T-cell (primary cell): ENCODE measurements around the gene SETDB2. TPM values are rescaled to one million over a fixed set of nuclear protein-coding genes. Genes with fewer than 3 reads are reported as not detected.

ENCODE experiments used
- ATAC-seq, 4 experiments: fragments of 200-7000 bp in 3 of 4; fragments of 150-1000 bp in 1 of 4; cut with Tn5 transposase; replicated peaks in 1 of 4; 1 replicate in 3 of 4; 2 replicates in 1 of 4; pipeline ENCODE4 v1.10.0; 2021; ENCODE audit warnings: moderate library complexity in 3 of 4, mild to moderate bottlenecking in 2 of 4, moderate number of reproducible peaks in 1 of 4
- CTCF ChIA-PET, 2 donors: fragments of 300-600 bp; sonication (Branson Sonifier 250); formaldehyde crosslinking; loops; one replicate each; lab custom pipeline; 2022; ENCODE audit warnings: antibody characterized with exemption in 2 of 2; lab: Charles Lee
- POLR2A ChIA-PET, 2 donors: fragments of 300-600 bp; sonication (Branson Sonifier 250); formaldehyde crosslinking; loops; one replicate each; lab custom pipeline; 2022; ENCODE audit warnings: antibody characterized with exemption in 2 of 2; lab: Charles Lee
- DNase-seq, 35 experiments: peaks; one replicate each; pipeline versions ENCODE4 v3.0.0 to v3.0.0-alpha.2; 2013 to 2023
- H3K27ac ChIP-seq: one replicate; pipeline ENCODE4 v1.5.1; 2013; ENCODE audit warnings: low read length
- H3K27me3 ChIP-seq, 2 experiments: replicated peaks in 1 of 2; 1 replicate in 1 of 2; 2 replicates in 1 of 2; pipeline versions ENCODE4 v1.6.1 to v1.7.0; 2013; ENCODE audit warnings: low read length in 1 of 2, mixed read lengths in 1 of 2; ENCODE audit not compliant: control insufficient read depth in 2 of 2, insufficient read depth in 2 of 2; ENCODE audit errors: extremely low read depth in 1 of 2
- H3K36me3 ChIP-seq, 2 donors: 1 replicate in 1 of 2; 2 replicates in 1 of 2; pipeline versions ENCODE4 v1.6.1 to v1.7.0; 2013; ENCODE audit warnings: low read length in 1 of 2; ENCODE audit not compliant: control insufficient read depth in 2 of 2, insufficient read depth in 1 of 2; ENCODE audit errors: extremely low read depth in 1 of 2
- H3K4me1 ChIP-seq, 2 experiments: 1 replicate in 1 of 2; 2 replicates in 1 of 2; pipeline versions ENCODE4 v1.6.1 to v1.7.0; 2013; ENCODE audit warnings: low read length in 2 of 2, mixed read lengths in 1 of 2; ENCODE audit not compliant: insufficient read depth in 2 of 2, control insufficient read depth in 1 of 2; ENCODE audit errors: extremely low read depth in 1 of 2
- H3K4me3 ChIP-seq, 2 donors: 1 replicate in 1 of 2; 2 replicates in 1 of 2; pipeline versions ENCODE4 v1.5.1 to v1.7.0; 2013; ENCODE audit warnings: mild to moderate bottlenecking in 2 of 2, low read length in 1 of 2, moderate library complexity in 1 of 2; ENCODE audit not compliant: control insufficient read depth in 1 of 2; ENCODE audit errors: extremely low read depth in 1 of 2
- H3K9me3 ChIP-seq: 2 replicates; pipeline ENCODE4 v1.7.0; 2013
- H3K27ac Mint-ChIP-seq, 2 donors: one replicate each; pipeline ENCODE4 v1.8.0; 2020 to 2021; ENCODE audit warnings: mild to moderate bottlenecking in 2 of 2, mixed read lengths in 2 of 2
- H3K27me3 Mint-ChIP-seq, 2 donors: one replicate each; pipeline ENCODE4 v1.8.0; 2021 to 2022; ENCODE audit warnings: mixed read lengths in 2 of 2
- H3K36me3 Mint-ChIP-seq: one replicate; pipeline ENCODE4 v1.8.0; 2021; ENCODE audit warnings: mixed read lengths
- H3K4me1 Mint-ChIP-seq, 3 donors: one replicate each; pipeline ENCODE4 v1.8.0; 2020 to 2022; ENCODE audit warnings: mixed read lengths in 3 of 3, mild to moderate bottlenecking in 1 of 3
- H3K4me3 Mint-ChIP-seq, 3 donors: one replicate each; pipeline ENCODE4 v1.8.0; 2020 to 2022; ENCODE audit warnings: mild to moderate bottlenecking in 3 of 3, mixed read lengths in 3 of 3, moderate library complexity in 3 of 3
- H3K9me3 Mint-ChIP-seq, 3 donors: one replicate each; pipeline ENCODE4 v1.8.0; 2020 to 2022; ENCODE audit warnings: mixed read lengths in 3 of 3
- WGBS: methylation state at CpG from one replicate; pipeline ENCODE4 v1.1.5; 2013; ENCODE audit warnings: missing lambda C conversion rate; ENCODE audit not compliant: insufficient coverage; 5-methylcytosine and 5-hydroxymethylcytosine counted together
- total RNA-seq, 35 experiments: library from RNA in 6 of 35; stranded (reverse) in 6 of 35; fragments of 120-200 nt in 1 of 35; gene quantifications; one replicate each; pipeline versions ENCODE4 v1.2.1 to v1.2.4 and lab custom pipeline; 2013 to 2026

The SETDB2 gene
- total RNA-seq, 5 donors from 2014 or later (not counting 1 experiment from before 2014, with no cell fraction given), result 20.0 to 22.2 (median 21.1) TPM

DNA sequence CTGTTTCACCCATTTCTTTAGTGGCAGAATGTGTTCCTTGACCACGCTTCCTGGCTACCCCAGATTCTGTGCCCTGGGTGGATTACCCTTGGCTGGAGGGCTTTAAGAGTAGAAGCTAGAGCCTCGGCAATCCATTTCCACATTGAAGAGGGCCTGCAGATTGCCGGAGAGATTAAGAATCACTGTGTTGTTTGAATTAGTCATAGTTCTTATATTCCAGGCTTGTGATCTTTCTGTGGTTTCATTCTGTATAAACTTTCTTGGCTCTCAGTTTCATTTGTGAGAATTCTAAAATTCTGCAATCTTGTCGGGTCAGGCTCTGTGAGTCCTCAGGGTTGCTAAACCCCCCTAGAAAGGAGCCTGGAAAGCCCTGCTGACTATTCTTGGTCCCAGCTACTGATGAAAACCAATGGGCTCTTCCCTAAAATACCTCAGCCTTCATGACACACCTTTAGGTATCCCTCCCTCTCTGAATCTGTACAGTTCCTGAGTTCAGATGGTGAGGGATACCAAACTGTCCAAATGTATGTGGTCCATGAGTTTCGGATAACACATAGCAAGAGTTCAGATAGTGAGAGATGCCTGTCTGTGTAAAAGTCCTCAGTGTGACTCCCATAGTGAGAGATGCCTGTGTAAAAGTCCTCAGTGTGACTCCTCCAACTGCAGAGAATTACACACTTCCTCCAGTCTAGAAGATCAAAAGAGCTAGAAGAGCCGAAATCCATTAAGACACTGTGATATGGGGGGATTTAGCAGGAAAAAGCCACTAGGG lies 56.0 kb downstream of the SETDB2 start:
- Mint-ChIP-seq H3K27me3 (no peaks in the 10 kb centered on the region), H3K4me1 (peaks cover 52 to 62% (median 59%) of the 10 kb centered on the region in 3 donors), H3K4me3 (peak overlapping the region in 1 of 3 donors; percentile 26), H3K36me3 (peaks cover 45% of the 10 kb centered on the region), H3K27ac (peak overlapping the region; percentile 83 to 96), H3K9me3 (no peaks in the 10 kb centered on the region)
- H3K27me3 ChIP-seq, result no peaks in the 10 kb centered on the region
- DNase-seq, result peak in 1 of 35 experiments; percentile 13
- WGBS, result 40% methylated on average over 1 of the region's 6 CpGs
- CTCF ChIA-PET, result no interaction called here
- H3K36me3 ChIP-seq, result peaks cover 0 to 21% of the 10 kb centered on the region in 2 donors
- H3K4me3 ChIP-seq, result no peak overlapping the region
- H3K27ac ChIP-seq, result peak overlapping the region; percentile 47
- POLR2A ChIA-PET, result interaction anchor here (0.6 to 0.7 kb wide), 3 partner anchors 8 to 389 kb away, joined by 3 to 14 read pairs (median 4); no protein-coding TSS in a partner anchor
- no peaks in the 10 kb centered on the region for H3K9me3 ChIP-seq
- no peak for ATAC-seq
- H3K4me1 ChIP-seq, result peaks cover 0 to 38% of the 10 kb centered on the region in 2 experiments

GRCh38 chr13:49502954-49503353 lies 58.9 kb downstream of the SETDB2 start:
- POLR2A ChIA-PET, result interaction anchor here in 1 of 2 donors (0.6 kb wide), 1 partner anchor 1543 kb away, joined by 4 read pairs; no protein-coding TSS in a partner anchor
- ATAC-seq (no peak), DNase-seq (no peak)
- CTCF ChIA-PET, result no interaction called here
- WGBS, result 88% methylated on average over 9 of the region's 9 CpGs
- Mint-ChIP-seq H3K9me3 (peaks cover 0 to 3% (median 0%) of the 10 kb centered on the region in 3 donors), H3K27ac (peak overlapping the region; percentile 4 to 52), H3K27me3 (no peaks in the 10 kb centered on the region), H3K4me3 (no peak overlapping the region), H3K36me3 (peaks cover 52% of the 10 kb centered on the region), H3K4me1 (peaks cover 54 to 58% (median 57%) of the 10 kb centered on the region in 3 donors)
- Histone ChIP-seq H3K4me1 (peaks cover 0 to 17% of the 10 kb centered on the region in 2 experiments), H3K36me3 (peaks cover 0 to 33% of the 10 kb centered on the region in 2 donors), H3K4me3 (no peak overlapping the region), H3K27ac (no peak overlapping the region), H3K9me3 (no peaks in the 10 kb centered on the region), H3K27me3 (no peaks in the 10 kb centered on the region)

GRCh38 chr13:49503951-49504350 lies 59.9 kb downstream of the SETDB2 start:
- DNase-seq (no peak), ATAC-seq (no peak)
- H3K9me3 Mint-ChIP-seq, result peaks cover 0 to 3% (median 0%) of the 10 kb centered on the region in 3 donors
- Histone ChIP-seq H3K4me3 (no peak overlapping the region), H3K9me3 (no peaks in the 10 kb centered on the region), H3K27me3 (no peaks in the 10 kb centered on the region), H3K4me1 (peaks cover 0 to 15% of the 10 kb centered on the region in 2 experiments), H3K27ac (no peak overlapping the region), H3K36me3 (peaks cover 0 to 34% of the 10 kb centered on the region in 2 donors)
- no peak overlapping the region for H3K4me3 Mint-ChIP-seq
- 80% methylated on average over 1 of the region's 3 CpGs for WGBS
- POLR2A ChIA-PET, result no interaction called here
- H3K4me1 Mint-ChIP-seq, result peaks cover 44 to 48% (median 48%) of the 10 kb centered on the region in 3 donors
- peaks cover 47% of the 10 kb centered on the region for H3K36me3 Mint-ChIP-seq
- no peak overlapping the region for H3K27ac Mint-ChIP-seq
- H3K27me3 Mint-ChIP-seq, result no peaks in the 10 kb centered on the region
- CTCF ChIA-PET, result no interaction called here

GRCh38 chr13:49512578-49512977 lies 68.5 kb downstream of the SETDB2 start:
- no CpG with 5 or more reads among the region's 2 CpGs for WGBS
- ChIA-PET POLR2A (interaction anchor here in 1 of 2 donors (0.5 kb wide), 1 partner anchor 64 kb away, joined by 4 read pairs; no protein-coding TSS in a partner anchor), CTCF (interaction anchor here in 1 of 2 donors (0.6 kb wide), 1 partner anchor 48 kb away, joined by 5 read pairs; no protein-coding TSS in a partner anchor)
- peaks cover 27 to 37% (median 34%) of the 10 kb centered on the region in 3 donors for H3K4me1 Mint-ChIP-seq
- ATAC-seq (no peak), DNase-seq (no peak)
- H3K27ac Mint-ChIP-seq, result peak overlapping the region; percentile 29 to 62
- no peak overlapping the region for H3K27ac ChIP-seq
- no peak overlapping the region for H3K4me3 ChIP-seq
- H3K4me3 Mint-ChIP-seq, result no peak overlapping the region
- H3K36me3 Mint-ChIP-seq, result peaks cover 65% of the 10 kb centered on the region
- H3K9me3 ChIP-seq, result no peaks in the 10 kb centered on the region
- peaks cover 8 to 55% of the 10 kb centered on the region in 2 donors for H3K36me3 ChIP-seq
- H3K27me3 Mint-ChIP-seq, result no peaks in the 10 kb centered on the region
- no peaks in the 10 kb centered on the region for H3K9me3 Mint-ChIP-seq
- no peaks in the 10 kb centered on the region for H3K4me1 ChIP-seq
- H3K27me3 ChIP-seq, result no peaks in the 10 kb centered on the region

DNA sequence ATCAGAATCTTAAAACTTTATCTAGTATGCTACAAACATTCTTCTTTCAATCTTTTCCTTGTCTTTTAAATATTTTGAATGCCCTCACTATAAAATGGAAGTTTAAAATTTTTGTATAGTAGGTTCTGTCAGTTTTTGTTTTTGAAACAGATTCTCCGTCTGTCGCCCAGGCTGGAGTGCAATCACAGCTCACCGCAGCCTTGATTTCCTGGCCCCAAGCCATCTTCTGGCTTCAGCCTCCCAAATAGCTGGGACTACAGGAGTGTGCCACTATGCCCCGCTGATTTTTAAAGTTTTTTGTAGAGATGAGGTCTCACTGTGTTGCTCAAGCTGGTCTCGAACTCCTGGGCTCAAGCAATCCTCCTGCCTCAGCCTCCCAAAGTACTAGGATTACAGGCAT lies 72.4 kb downstream of the SETDB2 start:
- H3K27me3 Mint-ChIP-seq, result no peaks in the 10 kb centered on the region
- Histone ChIP-seq H3K36me3 (peaks cover 8 to 73% of the 10 kb centered on the region in 2 donors), H3K4me1 (no peaks in the 10 kb centered on the region), H3K4me3 (no peak overlapping the region), H3K27ac (no peak overlapping the region), H3K27me3 (no peaks in the 10 kb centered on the region), H3K9me3 (no peaks in the 10 kb centered on the region)
- H3K9me3 Mint-ChIP-seq, result no peaks in the 10 kb centered on the region
- ATAC-seq (no peak), DNase-seq (no peak)
- H3K27ac Mint-ChIP-seq, result peak overlapping the region in 1 of 2 donors; percentile 24
- no peak overlapping the region for H3K4me3 Mint-ChIP-seq
- peaks cover 14 to 23% (median 23%) of the 10 kb centered on the region in 3 donors for H3K4me1 Mint-ChIP-seq
- POLR2A ChIA-PET, result interaction anchor here in 1 of 2 donors (0.8 kb wide), 1 partner anchor 10 kb away, joined by 4 read pairs; no protein-coding TSS in a partner anchor
- peaks cover 67% of the 10 kb centered on the region for H3K36me3 Mint-ChIP-seq
- CTCF ChIA-PET, result interaction anchor here in 1 of 2 donors (1.0 kb wide), 1 partner anchor 33 kb away, joined by 4 read pairs; no protein-coding TSS in a partner anchor
- 100% methylated on average over 3 of the region's 5 CpGs for WGBS

GRCh38 chr13:49517461-49517860 lies 73.4 kb downstream of the SETDB2 start:
- H3K36me3 ChIP-seq, result peaks cover 8 to 74% of the 10 kb centered on the region in 2 donors
- H3K9me3 ChIP-seq, result no peaks in the 10 kb centered on the region
- 76% methylated on average over 4 of the region's 6 CpGs for WGBS
- no peak overlapping the region for H3K4me3 ChIP-seq
- Mint-ChIP-seq H3K9me3 (no peaks in the 10 kb centered on the region), H3K36me3 (peaks cover 59% of the 10 kb centered on the region), H3K27ac (no peak overlapping the region), H3K4me3 (no peak overlapping the region), H3K4me1 (peaks cover 4 to 23% (median 16%) of the 10 kb centered on the region in 3 donors), H3K27me3 (no peaks in the 10 kb centered on the region)
- H3K4me1 ChIP-seq, result no peaks in the 10 kb centered on the region
- no peaks in the 10 kb centered on the region for H3K27me3 ChIP-seq
- DNase-seq (peak in 1 of 35 experiments; percentile 13), ATAC-seq (no peak)
- H3K27ac ChIP-seq, result no peak overlapping the region
- ChIA-PET POLR2A (no interaction called here), CTCF (interaction anchor here in 1 of 2 donors (0.6 to 0.9 kb wide), 2 partner anchors 23 to 44 kb away, joined by 3 to 4 read pairs; no protein-coding TSS in a partner anchor)
